GM11168 (cell line): ENCODE measurements around the gene WDR83.
"Not testable (repeated sequence)": the region's sequence is repeated elsewhere in the genome, so short reads cannot be mapped to it uniquely, and the experiment has no call there.

Experiments
- in situ Hi-C: fragments of 300-500 bp; cut with MboI; formaldehyde crosslinking; loops from one replicate; pipeline ENCODE4 v1.12.0; 2022; ENCODE audit warnings: low sequenced_read_pairs; ENCODE audit not compliant: unreplicated experiment

Gene WDR83

GRCh38 chr19:12666265-12667048 lies at the start of gene WDR83, which contains the start of gene MAN2B1:
TSS of gene WDR83 (plus strand) at chr19:12666807. CDS start at chr19:12669791, 2,984 bp downstream.
TSS of gene MAN2B1 (minus strand) at chr19:12666742. CDS start at chr19:12666701, 41 bp downstream.
- in situ Hi-C loops, result no loop called here

GRCh38 chr19:12617646-12618045 lies 49.0 kb upstream of the WDR83 start:
- in situ Hi-C loops, result no loop called here

- in situ Hi-C loops, result not testable (repeated sequence)
Observed at GRCh38 chr19:12621253-12622024, 45.2 kb upstream of the WDR83 start.

- in situ Hi-C loops, result no loop called here
Observed at GRCh38 chr19:12623361-12624031, 43.1 kb upstream of the WDR83 start.

- in situ Hi-C loops, result no loop called here
Observed at GRCh38 chr19:12626958-12627357, 39.6 kb upstream of the WDR83 start.

- in situ Hi-C loops, result no loop called here
Observed at GRCh38 chr19:12628040-12629022, 38.3 kb upstream of the WDR83 start.

- in situ Hi-C loops, result no loop called here
Observed at GRCh38 chr19:12629215-12629614, 37.4 kb upstream of the WDR83 start.

GRCh38 chr19:12636631-12637030 lies 30.0 kb upstream of the WDR83 start:
- in situ Hi-C loops, result no loop called here

- in situ Hi-C loops, result no loop called here
Observed at GRCh38 chr19:12638611-12639182, 27.9 kb upstream of the WDR83 start.

GRCh38 chr19:12639901-12640613 lies 26.6 kb upstream of the WDR83 start:
- in situ Hi-C loops, result no loop called here

GRCh38 chr19:12641456-12641855 lies 25.2 kb upstream of the WDR83 start:
- in situ Hi-C loops, result no loop called here

GRCh38 chr19:12642506-12642905 lies 24.1 kb upstream of the WDR83 start:
- in situ Hi-C loops, result no loop called here

GRCh38 chr19:12643716-12644115 lies 22.9 kb upstream of the WDR83 start:
- in situ Hi-C loops, result not testable (repeated sequence)

- in situ Hi-C loops, result no loop called here
Observed at GRCh38 chr19:12646551-12646950, 20.1 kb upstream of the WDR83 start.

GRCh38 chr19:12647047-12647446 lies 19.6 kb upstream of the WDR83 start:
- in situ Hi-C loops, result no loop called here

GRCh38 chr19:12647490-12648071 lies 19.0 kb upstream of the WDR83 start:
- in situ Hi-C loops, result no loop called here

GRCh38 chr19:12648088-12648487 lies 18.5 kb upstream of the WDR83 start:
- in situ Hi-C loops, result no loop called here

GRCh38 chr19:12649941-12650340 lies 16.7 kb upstream of the WDR83 start:
- in situ Hi-C loops, result no loop called here
